Prostate gland (tissue), 2 donors: ENCODE data around the gene TAS2R42.

Experiments
- CTCF ChIP-seq, 4 experiments: fragments of 200-600 bp in 2 of 4; fragments of 450-650 bp in 2 of 4; sonication (generic) in 2 of 4; IDR thresholded peaks; 1 replicate in 3 of 4; 2 replicates in 1 of 4; pipeline ENCODE4 v1.5.1; 2016 to 2019; ENCODE audit warnings: antibody characterized with exemption in 4 of 4, mild to moderate bottlenecking in 2 of 4, moderate library complexity in 2 of 4
- POLR2A ChIP-seq: fragments of 450-650 bp; IDR thresholded peaks from one replicate; pipeline ENCODE4 v1.6.1; 2016; ENCODE audit warnings: antibody characterized with exemption, mild to moderate bottlenecking

DNA sequence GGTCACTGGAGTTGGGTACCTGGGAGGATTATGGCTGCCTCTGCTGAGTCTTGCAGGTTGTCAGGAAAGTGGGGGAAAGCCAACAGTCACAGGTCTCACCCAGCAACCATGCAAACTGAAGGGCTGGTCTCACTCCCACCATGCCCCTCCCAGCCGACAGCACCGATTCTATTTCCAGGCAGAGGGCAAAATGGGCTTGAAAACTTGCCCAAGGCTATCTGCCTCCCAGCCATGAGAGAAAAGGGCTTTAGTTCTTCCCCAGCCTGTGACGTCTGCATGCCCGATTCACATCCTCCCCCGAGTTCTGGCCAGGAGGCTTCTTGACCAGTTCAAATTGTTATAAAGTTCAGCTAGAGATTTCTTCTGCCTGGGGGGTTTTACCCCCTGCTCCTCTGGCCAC lies 42.4 kb downstream of the TAS2R42 start:
- no peak for TF ChIP-seq CTCF (IDR thresholded peaks at IDR 0.05)
- TF ChIP-seq POLR2A: no peak
